Measurements from ENCODE around the gene LONP2.

GRCh38 chr16:48247311-48247710, 3.2 kb downstream of the LONP2 start, which contains the start of gene ABCC11:
- TF ChIP-seq EZH2 (optimal IDR thresholded peaks at IDR 0.05; ENCODE audit: low read depth, low read length) (no peak), CTCF (IDR thresholded peaks at IDR 0.05; ENCODE audit: low read length) (no peak), EZH2phosphoT487 (IDR thresholded peaks at IDR 0.05; ENCODE audit: low read length) (no peak)
